Cardiac fibroblast (primary cell): ENCODE measurements around the gene CRB2.

Source experiments
- DNase-seq, 2 donors: peaks; one replicate each; pipeline versions ENCODE4 v3.0.0 to v3.0.0-alpha.2; 2010; ENCODE audit warnings: low read depth in 2 of 2
- H3K4me3 ChIP-seq, 2 donors: replicated peaks in 1 of 2; 1 replicate in 1 of 2; 2 replicates in 1 of 2; pipeline ENCODE4 v1.5.1; 2011; ENCODE audit warnings: low read depth in 2 of 2, low read length in 2 of 2, mild to moderate bottlenecking in 2 of 2, moderate library complexity in 1 of 2
- TF ChIP-seq, protein P1 (sequence below): IDR thresholded peaks from one replicate; pipeline ENCODE4 v1.5.1; 2011; ENCODE audit warnings: low read depth, mild to moderate bottlenecking, low read length, inconsistent platforms

CRB2 gene

GRCh38 chr9:123406016-123406415 lies 50.0 kb downstream of the CRB2 start:
- TF ChIP-seq, protein P1, sequence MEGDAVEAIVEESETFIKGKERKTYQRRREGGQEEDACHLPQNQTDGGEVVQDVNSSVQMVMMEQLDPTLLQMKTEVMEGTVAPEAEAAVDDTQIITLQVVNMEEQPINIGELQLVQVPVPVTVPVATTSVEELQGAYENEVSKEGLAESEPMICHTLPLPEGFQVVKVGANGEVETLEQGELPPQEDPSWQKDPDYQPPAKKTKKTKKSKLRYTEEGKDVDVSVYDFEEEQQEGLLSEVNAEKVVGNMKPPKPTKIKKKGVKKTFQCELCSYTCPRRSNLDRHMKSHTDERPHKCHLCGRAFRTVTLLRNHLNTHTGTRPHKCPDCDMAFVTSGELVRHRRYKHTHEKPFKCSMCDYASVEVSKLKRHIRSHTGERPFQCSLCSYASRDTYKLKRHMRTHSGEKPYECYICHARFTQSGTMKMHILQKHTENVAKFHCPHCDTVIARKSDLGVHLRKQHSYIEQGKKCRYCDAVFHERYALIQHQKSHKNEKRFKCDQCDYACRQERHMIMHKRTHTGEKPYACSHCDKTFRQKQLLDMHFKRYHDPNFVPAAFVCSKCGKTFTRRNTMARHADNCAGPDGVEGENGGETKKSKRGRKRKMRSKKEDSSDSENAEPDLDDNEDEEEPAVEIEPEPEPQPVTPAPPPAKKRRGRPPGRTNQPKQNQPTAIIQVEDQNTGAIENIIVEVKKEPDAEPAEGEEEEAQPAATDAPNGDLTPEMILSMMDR, result no peak
- H3K4me3 ChIP-seq, result no peak overlapping the region
- DNase-seq, result no peak

DNA sequence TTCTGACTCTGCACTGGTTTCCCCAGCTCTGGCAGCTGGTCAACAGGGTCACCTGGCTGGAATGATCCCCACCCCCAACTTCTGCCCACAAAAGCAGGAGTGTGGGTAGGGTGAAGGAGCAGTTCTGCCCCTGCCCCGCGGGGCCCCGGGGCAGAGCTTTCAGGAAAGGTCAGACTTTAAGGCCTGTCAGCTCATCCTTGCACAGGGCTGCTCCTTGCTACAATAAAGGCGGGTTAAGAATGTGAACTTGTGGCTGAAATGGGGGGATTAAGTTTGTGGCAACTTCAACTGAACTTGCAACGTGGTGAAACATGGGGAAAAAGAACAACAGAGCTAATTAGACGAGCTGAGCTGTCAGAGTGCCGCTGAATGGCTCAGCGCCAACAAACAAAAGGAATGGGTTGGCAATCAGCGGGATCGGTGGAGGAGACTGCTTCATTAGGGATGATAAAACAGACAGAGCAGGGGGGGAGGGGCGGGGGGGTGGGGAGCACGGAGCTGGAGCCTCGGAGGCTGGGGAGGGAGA lies 50.8 kb downstream of the CRB2 start:
- H3K4me3 ChIP-seq, result no peak overlapping the region
- TF ChIP-seq, protein P1, result no peak
- DNase-seq, result peak in 1 of 2 donors; percentile 22

- peak in 1 of 2 donors; percentile 15 for DNase-seq
- TF ChIP-seq, protein P1, result no peak
- H3K4me3 ChIP-seq, result no peak overlapping the region
Observed at GRCh38 chr9:123407217-123407851, 51.3 kb downstream of the CRB2 start.

- DNase-seq, result no peak
- TF ChIP-seq, protein P1, result no peak
- H3K4me3 ChIP-seq, result no peak overlapping the region
Observed at GRCh38 chr9:123408313-123409262, 52.6 kb downstream of the CRB2 start.

- no peak overlapping the region for H3K4me3 ChIP-seq
- TF ChIP-seq, protein P1, result no peak
- no peak for DNase-seq
Observed at GRCh38 chr9:123410281-123410910, 54.4 kb downstream of the CRB2 start.

GRCh38 chr9:123411191-123411590 lies 55.2 kb downstream of the CRB2 start:
- no peak overlapping the region for H3K4me3 ChIP-seq
- TF ChIP-seq, protein P1, result no peak
- DNase-seq, result no peak
